HepG2 (cell line): Measurements from ENCODE around the gene HOXA5. TPM values are rescaled to one million over a fixed set of nuclear protein-coding genes. Genes with fewer than 3 reads are reported as not detected.

Experiments
- ATAC-seq: fragments of 200-7000 bp; cut with Tn5 transposase; 3 replicates; pipeline ENCODE4 v1.9.1; 2020; ENCODE audit warnings: mild to moderate bottlenecking, moderate library complexity
- BruUV-seq: library from RNA; stranded (reverse); fragments of 400-500 nt; replicated peaks from 2 replicates; lab custom pipeline; 2021; lab: Mats Ljungman, UMichigan
- CTCF ChIA-PET: fragments of 300-600 bp; formaldehyde crosslinking; extraction: SDS; loops from one replicate; lab custom pipeline; 2021; ENCODE audit warnings: low total read pairs, inconsistent platforms, low intra/inter-chr PET ratio; lab: Yijun Ruan, JAX
- POLR2A ChIA-PET: fragments of 350-600 bp; sonication (Branson Sonifier 250); formaldehyde crosslinking; loops from one replicate; lab custom pipeline; 2020; ENCODE audit warnings: antibody characterized with exemption, inconsistent platforms; lab: Yijun Ruan, JAX
- DNase-seq: peaks from one replicate; pipeline ENCODE4 v3.0.0-alpha.2; 2015; ENCODE audit warnings: low spot score
- FAIRE-seq: peaks from 3 replicates; lab custom pipeline; 2011; peaks lifted over from hg19 to GRCh38; lab: Jason Lieb, UNC
- H2AFZ ChIP-seq: one replicate; pipeline ENCODE4 v1.6.1; 2011; ENCODE audit warnings: low read length, inconsistent platforms
- H3K27ac ChIP-seq: fragments of 300-600 bp; 3 replicates; pipeline ENCODE4 v1.8.0; 2011; ENCODE audit warnings: mixed run types, mild to moderate bottlenecking, mixed read lengths, low read length, inconsistent platforms; ENCODE audit not compliant: insufficient read depth; ENCODE audit errors: extremely low read length
- H3K27me3 ChIP-seq, 2 experiments: fragments of 200-600 bp in 1 of 2; 2 replicates in 1 of 2; 3 replicates in 1 of 2; pipeline versions ENCODE4 v1.6.0 to v1.8.0; 2011; ENCODE audit warnings: low read length in 2 of 2, mild to moderate bottlenecking in 2 of 2, moderate library complexity in 2 of 2, inconsistent platforms in 1 of 2; ENCODE audit not compliant: insufficient read depth in 2 of 2, control insufficient read depth in 1 of 2
- H3K36me3 ChIP-seq, 2 experiments: fragments of 200-600 bp in 1 of 2; replicated peaks in 1 of 2; 2 replicates in 1 of 2; 3 replicates in 1 of 2; pipeline versions ENCODE4 v1.5.1 to v1.8.0; 2011; ENCODE audit warnings: low read length in 2 of 2, inconsistent platforms in 1 of 2; ENCODE audit not compliant: insufficient read depth in 2 of 2, control insufficient read depth in 1 of 2
- H3K4me1 ChIP-seq: 2 replicates; pipeline ENCODE4 v1.5.1; 2012; ENCODE audit warnings: low read length, inconsistent platforms; ENCODE audit not compliant: insufficient read depth
- H3K4me2 ChIP-seq: 2 replicates; pipeline ENCODE4 v1.6.0; 2011; ENCODE audit warnings: low read depth, low read length, inconsistent platforms
- H3K4me3 ChIP-seq, 3 experiments: fragments of 200-600 bp in 1 of 3; sonication (generic), shearing (Covaris generic) in 1 of 3; replicated peaks in 1 of 3; 2 replicates each; pipeline ENCODE4 v1.5.1; 2011 to 2016; ENCODE audit warnings: low read length in 3 of 3, inconsistent platforms in 2 of 3, low read depth in 2 of 3, mild to moderate bottlenecking in 2 of 3, control low read depth in 1 of 3, mixed read lengths in 1 of 3; ENCODE audit not compliant: insufficient read depth in 1 of 3
- H3K79me2 ChIP-seq: one replicate; pipeline ENCODE4 v1.6.1; 2011; ENCODE audit warnings: low read length, inconsistent platforms; ENCODE audit not compliant: insufficient read depth
- H3K9ac ChIP-seq: 2 replicates; pipeline ENCODE4 v1.6.0; 2011; ENCODE audit warnings: mild to moderate bottlenecking, low read depth, low read length, inconsistent platforms; ENCODE audit not compliant: insufficient read depth
- H3K9me3 ChIP-seq: 2 replicates; pipeline ENCODE4 v1.5.1; 2012; ENCODE audit warnings: mild to moderate bottlenecking, low read length
- H4K20me1 ChIP-seq: 2 replicates; pipeline ENCODE4 v1.6.0; 2011; ENCODE audit warnings: inconsistent platforms, mild to moderate bottlenecking, low read length, moderate library complexity; ENCODE audit not compliant: insufficient read depth
- FOSL2 ChIP-seq: sonication (generic); formaldehyde crosslinking; IDR thresholded peaks from 2 replicates; pipeline ENCODE4 v1.4.0; 2020; ENCODE audit warnings: missing genetic modification reagents
- HNRNPUL1 ChIP-seq: fragments of 200-400 bp; formaldehyde crosslinking; IDR thresholded peaks from 2 replicates; pipeline ENCODE4 v1.6.1; 2017; ENCODE audit warnings: low read depth, mild to moderate bottlenecking, low read length, moderate library complexity
- PAWR ChIP-seq: sonication (generic); formaldehyde crosslinking; IDR thresholded peaks from 2 replicates; pipeline ENCODE4 v1.4.0; 2020; ENCODE audit warnings: missing genetic modification reagents, mild to moderate bottlenecking, borderline replicate concordance
- PRPF4 ChIP-seq: fragments of 200-400 bp; formaldehyde crosslinking; IDR thresholded peaks from 2 replicates; pipeline ENCODE4 v1.6.1; 2016; ENCODE audit warnings: low read length, low read depth; ENCODE audit not compliant: poor library complexity, severe bottlenecking
- ZSCAN29 ChIP-seq: sonication (generic); formaldehyde crosslinking; conservative IDR thresholded peaks from 2 replicates; pipeline ENCODE4 v1.4.0; 2020; ENCODE audit warnings: mild to moderate bottlenecking, missing genetic modification reagents
- WGBS: methylation state at CpG from one replicate; pipeline ENCODE4 v1.1.6; 2017; ENCODE audit warnings: low lambda C conversion rate; 5-methylcytosine and 5-hydroxymethylcytosine counted together
- in situ Hi-C: cut with HindIII; loops from 2 replicates; pipeline ENCODE4 v1.10.0; 2017; ENCODE audit warnings: low pct_unique_long_range_greater_than_20kb; ENCODE audit not compliant: extremely low pct_ligation_motif_present
- intact Hi-C: fragments of 100-400 bp; cut with micrococcal nuclease; formaldehyde crosslinking; loops from one replicate; pipeline ENCODE4 v1.10.0; 2022; ENCODE audit not compliant: unreplicated experiment
- polyA plus RNA-seq, 8 experiments: library from polyadenylated mRNA; depleted of rRNA in 3 of 8; stranded (reverse) in 7 of 8; unstranded in 1 of 8; fragments of >200 nt; fragmentation: Illumina TruSeq in 4 of 8; extraction: Trizol in 4 of 8; gene quantifications; 2 replicates each; pipeline versions ENCODE4 v1.2.1 to v1.2.3, GENCODE V29; 2011 to 2016; ENCODE audit warnings: low read depth in 4 of 8, missing spikeins in 1 of 8, mixed read lengths in 1 of 8; ENCODE audit not compliant: insufficient read depth in 1 of 8
- total RNA-seq, 5 experiments: library from RNA; depleted of rRNA; stranded (reverse); fragments of >200 nt; fragmentation: Illumina TruSeq; extraction: Trizol; gene quantifications; 2 replicates each; pipeline ENCODE4 v1.2.3, GENCODE V29; 2016; ENCODE audit warnings: low read depth in 1 of 5
- TF ChIP-seq, protein P1 (sequence below): IDR thresholded peaks from 2 replicates; pipeline ENCODE4 v1.6.1; 2012; ENCODE audit warnings: low read length, improper control_type of control experiment
- TF ChIP-seq, protein P2 (sequence below): sonication (generic); formaldehyde crosslinking; conservative IDR thresholded peaks from 2 replicates; pipeline ENCODE4 v1.4.0; 2020; ENCODE audit warnings: missing genetic modification reagents

Gene HOXA5
- total and polyA plus RNA-seq, 2 of the 13 experiments (the other 11 are each of a cell fraction or from before 2014, with no cell fraction given) = 3.2 to 3.6 TPM

DNA sequence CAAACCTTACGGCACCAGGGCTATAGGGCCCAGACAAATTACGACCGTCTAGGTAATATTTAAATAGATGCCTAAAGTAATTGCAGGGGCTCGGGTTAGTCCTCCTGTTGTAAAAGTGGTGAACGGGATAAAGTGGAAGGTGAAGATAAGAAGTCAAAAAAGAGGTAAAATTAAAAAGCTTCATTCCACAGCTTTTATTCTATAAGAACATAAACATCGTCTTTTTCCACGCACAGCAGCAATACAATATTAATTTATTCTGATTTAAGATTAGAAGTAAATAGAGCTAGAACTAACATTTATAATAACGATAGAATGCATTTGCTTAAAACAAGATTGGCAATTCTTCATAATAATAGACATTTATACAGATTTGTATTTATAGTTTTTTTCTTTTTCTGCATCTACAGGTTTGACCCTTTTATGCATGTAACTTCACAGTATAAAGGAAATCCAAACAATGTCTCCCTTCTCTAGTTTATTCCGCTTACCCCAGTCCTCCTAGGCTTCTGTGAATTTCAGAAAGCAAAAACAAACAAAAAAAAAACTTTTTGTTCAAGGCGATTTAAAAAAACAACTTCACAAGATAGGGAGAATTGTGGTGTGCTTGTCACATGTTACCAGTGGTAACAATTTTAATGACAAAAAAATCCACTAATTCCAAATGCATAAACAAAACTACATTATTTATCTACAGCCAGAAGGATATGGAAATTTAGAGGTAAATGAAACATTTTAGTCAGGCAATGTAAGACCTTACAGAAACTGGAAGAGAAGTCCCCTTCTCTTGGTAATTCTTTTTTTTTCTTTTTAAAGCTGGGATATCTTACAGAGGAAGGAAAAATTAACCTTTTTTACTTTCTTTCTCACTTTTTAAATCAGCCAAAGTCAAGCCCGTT lies 27.2 kb upstream of the HOXA5 start (continued):
- TF ChIP-seq, protein P1, sequence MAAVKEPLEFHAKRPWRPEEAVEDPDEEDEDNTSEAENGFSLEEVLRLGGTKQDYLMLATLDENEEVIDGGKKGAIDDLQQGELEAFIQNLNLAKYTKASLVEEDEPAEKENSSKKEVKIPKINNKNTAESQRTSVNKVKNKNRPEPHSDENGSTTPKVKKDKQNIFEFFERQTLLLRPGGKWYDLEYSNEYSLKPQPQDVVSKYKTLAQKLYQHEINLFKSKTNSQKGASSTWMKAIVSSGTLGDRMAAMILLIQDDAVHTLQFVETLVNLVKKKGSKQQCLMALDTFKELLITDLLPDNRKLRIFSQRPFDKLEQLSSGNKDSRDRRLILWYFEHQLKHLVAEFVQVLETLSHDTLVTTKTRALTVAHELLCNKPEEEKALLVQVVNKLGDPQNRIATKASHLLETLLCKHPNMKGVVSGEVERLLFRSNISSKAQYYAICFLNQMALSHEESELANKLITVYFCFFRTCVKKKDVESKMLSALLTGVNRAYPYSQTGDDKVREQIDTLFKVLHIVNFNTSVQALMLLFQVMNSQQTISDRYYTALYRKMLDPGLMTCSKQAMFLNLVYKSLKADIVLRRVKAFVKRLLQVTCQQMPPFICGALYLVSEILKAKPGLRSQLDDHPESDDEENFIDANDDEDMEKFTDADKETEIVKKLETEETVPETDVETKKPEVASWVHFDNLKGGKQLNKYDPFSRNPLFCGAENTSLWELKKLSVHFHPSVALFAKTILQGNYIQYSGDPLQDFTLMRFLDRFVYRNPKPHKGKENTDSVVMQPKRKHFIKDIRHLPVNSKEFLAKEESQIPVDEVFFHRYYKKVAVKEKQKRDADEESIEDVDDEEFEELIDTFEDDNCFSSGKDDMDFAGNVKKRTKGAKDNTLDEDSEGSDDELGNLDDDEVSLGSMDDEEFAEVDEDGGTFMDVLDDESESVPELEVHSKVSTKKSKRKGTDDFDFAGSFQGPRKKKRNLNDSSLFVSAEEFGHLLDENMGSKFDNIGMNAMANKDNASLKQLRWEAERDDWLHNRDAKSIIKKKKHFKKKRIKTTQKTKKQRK = no peak
- no peak for TF ChIP-seq HNRNPUL1
- no peak for TF ChIP-seq PRPF4

DNA sequence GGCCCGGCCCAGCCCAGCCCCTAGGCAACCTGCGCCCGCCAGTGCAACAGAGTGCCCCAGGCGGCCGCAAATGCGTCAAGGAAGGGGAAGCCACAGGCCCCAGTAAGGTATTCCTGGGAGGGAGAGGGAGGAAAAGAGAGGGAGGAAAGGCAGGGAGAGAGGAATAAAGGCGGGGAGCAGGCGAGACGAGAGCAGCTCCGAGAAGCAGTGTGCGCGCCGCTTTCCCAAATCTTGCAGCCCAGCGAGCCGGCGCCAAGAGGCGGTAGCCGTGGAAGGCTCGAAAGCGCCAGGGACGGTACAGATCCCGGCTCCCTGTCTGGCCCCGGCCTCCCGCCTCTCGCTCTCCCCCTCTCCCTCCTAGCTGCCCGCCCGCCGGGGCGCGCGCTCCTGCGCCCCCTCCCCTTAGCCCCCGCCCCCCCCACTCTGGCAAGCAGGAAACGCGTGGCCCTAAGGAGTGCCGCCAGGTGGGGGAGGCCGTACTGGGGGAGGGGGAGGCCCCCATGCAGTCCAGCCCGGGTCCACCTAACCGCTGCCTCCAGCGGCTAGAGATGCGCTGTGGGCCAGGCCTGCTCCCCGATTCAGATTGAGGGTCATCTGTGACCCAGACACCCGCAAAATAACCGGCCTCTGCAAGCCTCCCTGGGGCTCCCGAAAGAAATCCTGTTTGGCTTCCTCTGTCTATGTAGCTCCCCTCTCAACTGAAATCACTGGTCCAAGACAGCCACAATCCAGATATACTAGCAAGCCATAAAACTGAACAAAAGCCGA lies 26.4 kb upstream of the HOXA5 start:
- no peaks in the 10 kb centered on the region for H4K20me1 ChIP-seq
- ChIA-PET POLR2A (no interaction called here), CTCF (no interaction called here)
- TF ChIP-seq PAWR (CRISPR knock-in tag) (no peak), FOSL2 (CRISPR knock-in tag) (no peak), ZSCAN29 (CRISPR knock-in tag) (no peak)
- TF ChIP-seq, protein P2, sequence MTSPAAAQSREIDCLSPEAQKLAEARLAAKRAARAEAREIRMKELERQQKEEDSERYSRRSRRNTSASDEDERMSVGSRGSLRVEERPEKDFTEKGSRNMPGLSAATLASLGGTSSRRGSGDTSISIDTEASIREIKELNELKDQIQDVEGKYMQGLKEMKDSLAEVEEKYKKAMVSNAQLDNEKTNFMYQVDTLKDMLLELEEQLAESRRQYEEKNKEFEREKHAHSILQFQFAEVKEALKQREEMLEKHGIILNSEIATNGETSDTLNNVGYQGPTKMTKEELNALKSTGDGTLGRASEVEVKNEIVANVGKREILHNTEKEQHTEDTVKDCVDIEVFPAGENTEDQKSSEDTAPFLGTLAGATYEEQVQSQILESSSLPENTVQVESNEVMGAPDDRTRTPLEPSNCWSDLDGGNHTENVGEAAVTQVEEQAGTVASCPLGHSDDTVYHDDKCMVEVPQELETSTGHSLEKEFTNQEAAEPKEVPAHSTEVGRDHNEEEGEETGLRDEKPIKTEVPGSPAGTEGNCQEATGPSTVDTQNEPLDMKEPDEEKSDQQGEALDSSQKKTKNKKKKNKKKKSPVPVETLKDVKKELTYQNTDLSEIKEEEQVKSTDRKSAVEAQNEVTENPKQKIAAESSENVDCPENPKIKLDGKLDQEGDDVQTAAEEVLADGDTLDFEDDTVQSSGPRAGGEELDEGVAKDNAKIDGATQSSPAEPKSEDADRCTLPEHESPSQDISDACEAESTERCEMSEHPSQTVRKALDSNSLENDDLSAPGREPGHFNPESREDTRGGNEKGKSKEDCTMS (CRISPR knock-in tag) = no peak
- no peaks in the 10 kb centered on the region for H3K9me3 ChIP-seq
- no TSS peak for BruUV-seq
- H3K9ac ChIP-seq = no peak overlapping the region
- DNase-seq = no peak
- intact Hi-C loops = no loop called here
- in situ Hi-C loops = loop anchor here (25.0 kb wide), 1 partner anchor 1083 kb away; no protein-coding TSS in a partner anchor
- no peak overlapping the region for H3K27ac ChIP-seq
- no peak overlapping the region for H2AFZ ChIP-seq
- H3K36me3 ChIP-seq = no peaks in the 10 kb centered on the region
- H3K4me1 ChIP-seq = peaks cover 18% of the 10 kb centered on the region
- WGBS = 78% methylated on average over 29 of the region's 46 CpGs
- ATAC-seq = no peak
- no peaks in the 10 kb centered on the region for H3K79me2 ChIP-seq
- no peak overlapping the region for H3K4me3 ChIP-seq
- FAIRE-seq = no peak
- peaks cover 0 to 57% of the 10 kb centered on the region in 2 experiments for H3K27me3 ChIP-seq
- no peak overlapping the region for H3K4me2 ChIP-seq
